Measurements from ENCODE around the gene RHOBTB3.

- TF ChIP-seq POLR2AphosphoS5 (IDR thresholded peaks at IDR 0.05; ENCODE audit: insufficient read depth, low read depth, low read length), result no peak
- TF ChIP-seq, protein P1, sequence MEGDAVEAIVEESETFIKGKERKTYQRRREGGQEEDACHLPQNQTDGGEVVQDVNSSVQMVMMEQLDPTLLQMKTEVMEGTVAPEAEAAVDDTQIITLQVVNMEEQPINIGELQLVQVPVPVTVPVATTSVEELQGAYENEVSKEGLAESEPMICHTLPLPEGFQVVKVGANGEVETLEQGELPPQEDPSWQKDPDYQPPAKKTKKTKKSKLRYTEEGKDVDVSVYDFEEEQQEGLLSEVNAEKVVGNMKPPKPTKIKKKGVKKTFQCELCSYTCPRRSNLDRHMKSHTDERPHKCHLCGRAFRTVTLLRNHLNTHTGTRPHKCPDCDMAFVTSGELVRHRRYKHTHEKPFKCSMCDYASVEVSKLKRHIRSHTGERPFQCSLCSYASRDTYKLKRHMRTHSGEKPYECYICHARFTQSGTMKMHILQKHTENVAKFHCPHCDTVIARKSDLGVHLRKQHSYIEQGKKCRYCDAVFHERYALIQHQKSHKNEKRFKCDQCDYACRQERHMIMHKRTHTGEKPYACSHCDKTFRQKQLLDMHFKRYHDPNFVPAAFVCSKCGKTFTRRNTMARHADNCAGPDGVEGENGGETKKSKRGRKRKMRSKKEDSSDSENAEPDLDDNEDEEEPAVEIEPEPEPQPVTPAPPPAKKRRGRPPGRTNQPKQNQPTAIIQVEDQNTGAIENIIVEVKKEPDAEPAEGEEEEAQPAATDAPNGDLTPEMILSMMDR (IDR thresholded peaks at IDR 0.05; ENCODE audit: extremely low read depth in 1 of 2, insufficient read depth in 1 of 2, low read depth in 1 of 2, low read length in 2 of 2), result no peak
- TF ChIP-seq EZH2 (IDR thresholded peaks at IDR 0.05; ENCODE audit: borderline replicate concordance, low read depth, low read length, severe bottlenecking), result no peak
- no peak for TF ChIP-seq JUN (IDR thresholded peaks at IDR 0.05; ENCODE audit: borderline replicate concordance, insufficient read depth, insufficient read length, low read depth)
- no peak for TF ChIP-seq MAX (IDR thresholded peaks at IDR 0.05; ENCODE audit: insufficient read depth, insufficient read length)
- no peak for TF ChIP-seq FOS (IDR thresholded peaks at IDR 0.05; ENCODE audit: borderline replicate concordance, insufficient read depth, low read length)
Measured at GRCh38 chr5:95733107-95733665, 2.0 kb downstream of the RHOBTB3 start.

Data from endothelial cell of umbilical vein (primary cell).